ENCODE data around the gene OLFM2. TPM values are rescaled to one million over a fixed set of nuclear protein-coding genes. Genes with fewer than 3 reads are reported as not detected.
"Not testable (repeated sequence)": the region's sequence is repeated elsewhere in the genome, so short reads cannot be mapped to it uniquely, and the experiment has no call there.

The OLFM2 gene
- total RNA-seq, 1 experiment from 2014 or later: 75.6 TPM

- Histone ChIP-seq H4K8ac (replicated peaks; ENCODE audit: insufficient read length, low read depth, low read length) (no peak overlapping the region), H3K27me3 (ENCODE audit: insufficient read depth, low read length) (no peaks in the 10 kb centered on the region), H2BK12ac (ENCODE audit: insufficient read length, low read depth, low read length) (no peak overlapping the region), H2AK5ac (ENCODE audit: insufficient read length, low read length) (no peak overlapping the region), H2BK20ac (ENCODE audit: low read depth, low read length, poor library complexity, severe bottlenecking) (no peak overlapping the region), H4K91ac (ENCODE audit: insufficient read length, low read depth, low read length) (no peak overlapping the region), H3K4ac (ENCODE audit: low read depth, low read length) (no peak overlapping the region), H3T11ph (ENCODE audit: low read length) (no peak overlapping the region), H3K4me2 (ENCODE audit: insufficient read depth, insufficient read length, low read length) (no peak overlapping the region), H3K9ac (ENCODE audit: extremely low read depth, insufficient read length, low read length) (no peak overlapping the region), H3K23me2 (ENCODE audit: insufficient read length, low read depth, low read length, poor library complexity, severe bottlenecking) (peaks cover 12% of the 10 kb centered on the region), H3K56ac (ENCODE audit: insufficient read length, low read depth, low read length) (no peak overlapping the region), H2BK120ac (ENCODE audit: low read depth, low read length, poor library complexity, severe bottlenecking) (no peak overlapping the region), H2BK15ac (ENCODE audit: low read depth, low read length) (no peak overlapping the region), H3K18ac (ENCODE audit: insufficient read length, low read depth, low read length) (no peak overlapping the region), H3K23ac (ENCODE audit: insufficient read length, low read depth, low read length) (no peak overlapping the region), H3K27ac (ENCODE audit: insufficient read length, low read depth, low read length) (no peak overlapping the region), H4K20me1 (ENCODE audit: control insufficient read depth, insufficient read depth, insufficient read length) (peaks cover 3% of the 10 kb centered on the region), H4K5ac (ENCODE audit: insufficient read length, low read depth, low read length) (no peak overlapping the region), H3K79me1 (ENCODE audit: insufficient read depth, low read depth, low read length, poor library complexity, severe bottlenecking) (peaks cover 9% of the 10 kb centered on the region), H2AFZ (ENCODE audit: low read length) (no peak overlapping the region), H3K14ac (ENCODE audit: insufficient read depth, low read length) (no peak overlapping the region), H2BK5ac (ENCODE audit: insufficient read length, low read length) (no peak overlapping the region), H3K79me2 (ENCODE audit: insufficient read depth, low read length) (peaks cover 10% of the 10 kb centered on the region; the same call in 1 of the 2 replicates), H3K9me3 (ENCODE audit: control insufficient read depth, low read depth, low read length) (no peaks in the 10 kb centered on the region), H3K4me1 (ENCODE audit: insufficient read depth, low read length) (peaks cover 3% of the 10 kb centered on the region; the same call in 1 of the 2 replicates)
- H3K4me3 Mint-ChIP-seq: no peak overlapping the region
- TF ChIP-seq CTCF (conservative IDR thresholded peaks at IDR 0.05): no peak
- H3K9me3 Mint-ChIP-seq: peaks cover 0 to 5% of the 10 kb centered on the region in 2 experiments; a peak in 2 of 5 replicates
- no peaks in the 10 kb centered on the region for H3K27me3 Mint-ChIP-seq (ENCODE audit: low read depth)
- no peak for DNase-seq
- no CpG with 5 or more reads among the region's 5 CpGs for WGBS (ENCODE audit: extremely low coverage, insufficient read length, low lambda C conversion rate)
- H3K4me1 Mint-ChIP-seq: peaks cover 11 to 23% of the 10 kb centered on the region in 2 experiments
- peaks cover 8 to 11% (median 10%) of the 10 kb centered on the region in 3 experiments for H3K36me3 Mint-ChIP-seq (ENCODE audit: insufficient read depth in 1 of 3, low read depth in 3 of 3)
- H3K27ac Mint-ChIP-seq: no peak overlapping the region
Measured at GRCh38 chr19:9823816-9824215, 112.5 kb downstream of the OLFM2 start.

- H2AK5ac ChIP-seq (ENCODE audit: insufficient read length, low read length); H2BK20ac ChIP-seq (ENCODE audit: low read depth, low read length, poor library complexity, severe bottlenecking); H2BK5ac ChIP-seq (ENCODE audit: insufficient read length, low read length); H2AFZ ChIP-seq (ENCODE audit: low read length); H4K8ac ChIP-seq (replicated peaks; ENCODE audit: insufficient read length, low read depth, low read length); H4K20me1 ChIP-seq (ENCODE audit: control insufficient read depth, insufficient read depth, insufficient read length); H2BK120ac ChIP-seq (ENCODE audit: low read depth, low read length, poor library complexity, severe bottlenecking); H3K56ac ChIP-seq (ENCODE audit: insufficient read length, low read depth, low read length); H3K4me1 ChIP-seq (ENCODE audit: insufficient read depth, low read length); H3K14ac ChIP-seq (ENCODE audit: insufficient read depth, low read length); DNase-seq; H3K23me2 ChIP-seq (ENCODE audit: insufficient read length, low read depth, low read length, poor library complexity, severe bottlenecking); H3K9me3 ChIP-seq (ENCODE audit: control insufficient read depth, low read depth, low read length); H2BK12ac ChIP-seq (ENCODE audit: insufficient read length, low read depth, low read length); H3K27ac ChIP-seq (ENCODE audit: insufficient read length, low read depth, low read length); H3T11ph ChIP-seq (ENCODE audit: low read length); H3K9ac ChIP-seq (ENCODE audit: extremely low read depth, insufficient read length, low read length); H3K23ac ChIP-seq (ENCODE audit: insufficient read length, low read depth, low read length); H3K27me3 ChIP-seq (ENCODE audit: insufficient read depth, low read length); H2BK15ac ChIP-seq (ENCODE audit: low read depth, low read length); H3K27me3 Mint-ChIP-seq (ENCODE audit: low read depth); H4K5ac ChIP-seq (ENCODE audit: insufficient read length, low read depth, low read length); H4K91ac ChIP-seq (ENCODE audit: insufficient read length, low read depth, low read length); H3K18ac ChIP-seq (ENCODE audit: insufficient read length, low read depth, low read length); H3K4ac ChIP-seq (ENCODE audit: low read depth, low read length): not testable (repeated sequence)
- Histone ChIP-seq H3K4me2 (ENCODE audit: insufficient read depth, insufficient read length, low read length) (peak overlapping the region; percentile 3), H3K79me2 (ENCODE audit: insufficient read depth, low read length) (peaks cover 12% of the 10 kb centered on the region; the same call in 1 of the 2 replicates), H3K79me1 (ENCODE audit: insufficient read depth, low read depth, low read length, poor library complexity, severe bottlenecking) (peaks cover 13% of the 10 kb centered on the region)
- Mint-ChIP-seq H3K36me3 (ENCODE audit: insufficient read depth in 1 of 3, low read depth in 3 of 3) (peaks cover 20 to 23% (median 22%) of the 10 kb centered on the region in 3 experiments), H3K4me3 (peak overlapping the region in 1 of 2 experiments; percentile 65; a peak in 1 of 5 replicates), H3K9me3 (peaks cover 12 to 13% of the 10 kb centered on the region in 2 experiments), H3K4me1 (peaks cover 7 to 23% of the 10 kb centered on the region in 2 experiments), H3K27ac (peak overlapping the region in 2 of 3 experiments; percentile 62 to 82; a peak in 2 of 7 replicates)
- no CpG with 5 or more reads among the region's 8 CpGs for WGBS (ENCODE audit: extremely low coverage, insufficient read length, low lambda C conversion rate)
Measured at GRCh38 chr19:9820034-9820433, 116.3 kb downstream of the OLFM2 start.
